ENCODE results near the gene ELAVL4. TPM values are rescaled to one million over a fixed set of nuclear protein-coding genes. Genes with fewer than 3 reads are reported as not detected.

Gene ELAVL4
- total and polyA plus RNA-seq, 11 donors: 0.08 to 0.37 (median 0.32) TPM; not detected in 8

DNA sequence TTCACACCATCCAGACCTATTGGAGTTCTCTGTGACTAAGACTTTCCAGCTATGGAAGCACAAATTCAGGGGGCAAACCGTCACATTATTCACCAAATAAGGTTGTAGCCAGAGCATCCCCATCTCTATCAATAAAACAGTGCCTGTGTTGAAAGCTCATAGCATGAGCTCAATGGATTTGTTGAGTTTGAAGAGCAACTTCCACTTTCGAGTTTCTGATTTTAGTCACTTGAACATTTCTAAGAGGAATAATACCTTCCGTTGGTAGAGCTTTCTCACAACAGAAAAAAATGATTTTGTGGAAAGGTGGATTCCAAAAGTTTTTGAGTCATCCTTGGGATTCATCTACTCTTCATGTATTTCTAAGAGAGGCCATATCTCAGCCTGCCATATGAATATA lies 13.0 kb upstream of the ELAVL4 start:
- Histone ChIP-seq H3K9me3 (no peaks in the 10 kb centered on the region), H3K4me3 (no peak overlapping the region), H3K27me3 (peaks cover 0 to 8% (median 0%) of the 10 kb centered on the region in 9 donors), H3K4me1 (no peaks in the 10 kb centered on the region), H3K27ac (no peak overlapping the region), H3K36me3 (no peaks in the 10 kb centered on the region)
- TF ChIP-seq POLR2A (IDR thresholded peaks at IDR 0.05): no peak
- TF ChIP-seq, protein P1, sequence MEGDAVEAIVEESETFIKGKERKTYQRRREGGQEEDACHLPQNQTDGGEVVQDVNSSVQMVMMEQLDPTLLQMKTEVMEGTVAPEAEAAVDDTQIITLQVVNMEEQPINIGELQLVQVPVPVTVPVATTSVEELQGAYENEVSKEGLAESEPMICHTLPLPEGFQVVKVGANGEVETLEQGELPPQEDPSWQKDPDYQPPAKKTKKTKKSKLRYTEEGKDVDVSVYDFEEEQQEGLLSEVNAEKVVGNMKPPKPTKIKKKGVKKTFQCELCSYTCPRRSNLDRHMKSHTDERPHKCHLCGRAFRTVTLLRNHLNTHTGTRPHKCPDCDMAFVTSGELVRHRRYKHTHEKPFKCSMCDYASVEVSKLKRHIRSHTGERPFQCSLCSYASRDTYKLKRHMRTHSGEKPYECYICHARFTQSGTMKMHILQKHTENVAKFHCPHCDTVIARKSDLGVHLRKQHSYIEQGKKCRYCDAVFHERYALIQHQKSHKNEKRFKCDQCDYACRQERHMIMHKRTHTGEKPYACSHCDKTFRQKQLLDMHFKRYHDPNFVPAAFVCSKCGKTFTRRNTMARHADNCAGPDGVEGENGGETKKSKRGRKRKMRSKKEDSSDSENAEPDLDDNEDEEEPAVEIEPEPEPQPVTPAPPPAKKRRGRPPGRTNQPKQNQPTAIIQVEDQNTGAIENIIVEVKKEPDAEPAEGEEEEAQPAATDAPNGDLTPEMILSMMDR (IDR thresholded peaks at IDR 0.05): no peak
- DNase-seq (no peak), ATAC-seq (no peak)
- intact Hi-C loops (cut with DNase I): no loop called here
- WGBS, 4 donors: 75 to 85% (median 80%) methylated on average over 3 of the region's 3 CpGs

- H3K27ac ChIP-seq: peak overlapping the region in 1 of 12 donors; percentile 51
- 72 to 84% (median 82%) methylated on average over 2 of the region's 2 CpGs for WGBS, 4 donors
Observed at GRCh38 chr1:50097021-50097679, 11.6 kb upstream of the ELAVL4 start.

DNA sequence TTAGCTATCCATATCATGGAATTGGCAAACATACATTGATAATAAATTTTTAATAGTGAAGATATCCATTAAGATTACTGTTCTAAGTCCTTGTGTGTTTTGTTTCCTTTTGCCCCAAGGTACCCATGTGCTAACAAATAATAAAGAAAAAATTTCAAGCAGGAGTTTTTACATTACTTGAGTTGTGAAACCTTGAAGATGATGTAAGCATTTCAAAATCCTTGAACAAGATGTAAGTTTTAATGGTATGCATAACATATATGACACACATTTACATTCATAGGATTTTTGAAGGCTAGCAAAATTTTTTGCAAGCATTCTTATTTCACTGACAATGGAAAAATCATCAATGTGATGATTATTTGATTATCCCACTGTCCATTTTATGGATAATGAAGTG lies 10.9 kb upstream of the ELAVL4 start:
- TF ChIP-seq POLR2A (IDR thresholded peaks at IDR 0.05): no peak
- TF ChIP-seq, protein P1 (IDR thresholded peaks at IDR 0.05): no peak
- H3K27ac ChIP-seq: no peak overlapping the region
- no peaks in the 10 kb centered on the region for H3K36me3 ChIP-seq
- H3K9me3 ChIP-seq: no peaks in the 10 kb centered on the region
- intact Hi-C loops (cut with DNase I): no loop called here
- H3K4me1 ChIP-seq: no peaks in the 10 kb centered on the region
- no peak overlapping the region for H3K4me3 ChIP-seq
- ATAC-seq: no peak
- no peak for DNase-seq
- H3K27me3 ChIP-seq: peaks cover 0 to 3% (median 0%) of the 10 kb centered on the region in 9 donors

More at GRCh38 chr1:50097021-50097679, 11.6 kb upstream of the ELAVL4 start:
- ATAC-seq (peak in 1 of 4 donors; percentile 44), DNase-seq (no peak)
- no peak overlapping the region for H3K4me3 ChIP-seq
- no peaks in the 10 kb centered on the region for H3K4me1 ChIP-seq
- H3K9me3 ChIP-seq: no peaks in the 10 kb centered on the region
- intact Hi-C loops (cut with DNase I): no loop called here
- TF ChIP-seq, protein P1 (IDR thresholded peaks at IDR 0.05): no peak
- TF ChIP-seq POLR2A (IDR thresholded peaks at IDR 0.05): no peak
- H3K27me3 ChIP-seq: peaks cover 0 to 7% (median 0%) of the 10 kb centered on the region in 9 donors
- H3K36me3 ChIP-seq: no peaks in the 10 kb centered on the region

DNA sequence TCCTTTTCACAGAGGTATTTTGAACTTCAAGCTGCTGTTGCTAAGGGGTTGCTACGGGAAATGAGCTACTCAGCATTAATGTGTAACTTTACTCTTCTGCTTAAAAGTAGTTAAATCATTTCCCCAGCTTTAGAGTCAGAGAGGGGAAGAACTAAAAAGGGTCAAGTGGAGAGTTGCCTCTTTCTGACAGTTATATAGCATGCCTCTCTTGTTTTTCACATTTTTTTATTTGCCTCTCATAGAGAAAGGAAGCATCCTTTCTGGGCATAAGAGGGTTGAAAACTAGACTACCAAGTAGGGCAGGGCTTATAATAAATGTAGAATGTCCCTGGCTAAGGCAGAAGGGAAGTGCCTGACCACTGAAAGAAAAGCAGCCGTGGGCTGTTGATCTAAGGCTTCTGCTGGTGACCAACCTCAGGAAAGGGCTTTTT lies 10.1 kb upstream of the ELAVL4 start:
- Histone ChIP-seq H3K4me3 (no peak overlapping the region), H3K4me1 (no peaks in the 10 kb centered on the region), H3K27me3 (peaks cover 0 to 3% (median 0%) of the 10 kb centered on the region in 9 donors), H3K36me3 (no peaks in the 10 kb centered on the region), H3K27ac (no peak overlapping the region), H3K9me3 (no peaks in the 10 kb centered on the region)
- intact Hi-C loops (cut with DNase I): no loop called here
- 57 to 71% (median 67%) methylated on average over 2 of the region's 2 CpGs for WGBS, 4 donors
- no peak for ATAC-seq
- TF ChIP-seq, protein P1 (IDR thresholded peaks at IDR 0.05): no peak
- no peak for TF ChIP-seq POLR2A (IDR thresholded peaks at IDR 0.05)
- DNase-seq: no peak
